ENCODE data around the gene PGK1.
A peak's percentile ranks its signal among the peaks of the same experiment; 100 is the strongest.
"Not testable (repeated sequence)": the region's sequence is repeated elsewhere in the genome, so short reads cannot be mapped to it uniquely, and the experiment has no call there.

The PGK1 gene

GRCh38 chrX:78081413-78081812 lies 22.6 kb upstream of the PGK1 start:
- H3K4me3 ChIP-seq (ENCODE audit: low read length in 2 of 2); H3K27ac ChIP-seq (ENCODE audit: low read depth in 2 of 2, low read length in 2 of 2); H3K9ac ChIP-seq (ENCODE audit: low read depth in 1 of 2, low read length in 2 of 2); H3K4me1 ChIP-seq (ENCODE audit: control insufficient read depth in 2 of 2, insufficient read depth in 2 of 2, low read length in 2 of 2); H3K36me3 ChIP-seq (ENCODE audit: control insufficient read depth in 2 of 2, insufficient read depth in 2 of 2, low read length in 2 of 2); H3K9me3 ChIP-seq (ENCODE audit: control insufficient read depth in 2 of 2, low read length in 2 of 2); H3K27me3 ChIP-seq (ENCODE audit: control insufficient read depth in 2 of 2, insufficient read depth in 2 of 2, low read length in 2 of 2): not testable (repeated sequence)

GRCh38 chrX:78092296-78092695 lies 11.8 kb upstream of the PGK1 start:
- Histone ChIP-seq H3K4me1 (ENCODE audit: control insufficient read depth in 2 of 2, insufficient read depth in 2 of 2, low read length in 2 of 2) (no peaks in the 10 kb centered on the region), H3K4me3 (ENCODE audit: low read length in 2 of 2) (no peak overlapping the region), H3K9ac (ENCODE audit: low read depth in 1 of 2, low read length in 2 of 2) (no peak overlapping the region)

GRCh38 chrX:78098108-78098507 lies 5.9 kb upstream of the PGK1 start:
- H3K9ac ChIP-seq (ENCODE audit: low read depth in 1 of 2, low read length in 2 of 2): no peak overlapping the region
- H3K36me3 ChIP-seq (ENCODE audit: control insufficient read depth in 2 of 2, insufficient read depth in 2 of 2, low read length in 2 of 2): no peaks in the 10 kb centered on the region
- H3K27me3 ChIP-seq (ENCODE audit: control insufficient read depth in 2 of 2, insufficient read depth in 2 of 2, low read length in 2 of 2): no peaks in the 10 kb centered on the region
- H3K9me3 ChIP-seq (ENCODE audit: control insufficient read depth in 2 of 2, low read length in 2 of 2): no peaks in the 10 kb centered on the region
- no peak overlapping the region for H3K4me3 ChIP-seq (ENCODE audit: low read length in 2 of 2)
- H3K27ac ChIP-seq (ENCODE audit: low read depth in 2 of 2, low read length in 2 of 2): no peak overlapping the region
- H3K4me1 ChIP-seq (ENCODE audit: control insufficient read depth in 2 of 2, insufficient read depth in 2 of 2, low read length in 2 of 2): no peaks in the 10 kb centered on the region

More at GRCh38 chrX:78092296-78092695, 11.8 kb upstream of the PGK1 start:
- Histone ChIP-seq H3K36me3 (ENCODE audit: control insufficient read depth in 2 of 2, insufficient read depth in 2 of 2, low read length in 2 of 2) (no peaks in the 10 kb centered on the region), H3K9me3 (ENCODE audit: control insufficient read depth in 2 of 2, low read length in 2 of 2) (no peaks in the 10 kb centered on the region), H3K27ac (ENCODE audit: low read depth in 2 of 2, low read length in 2 of 2) (no peak overlapping the region), H3K27me3 (ENCODE audit: control insufficient read depth in 2 of 2, insufficient read depth in 2 of 2, low read length in 2 of 2) (no peaks in the 10 kb centered on the region)

- no peaks in the 10 kb centered on the region for H3K9me3 ChIP-seq (ENCODE audit: control insufficient read depth in 2 of 2, low read length in 2 of 2)
- no peak overlapping the region for H3K4me3 ChIP-seq (ENCODE audit: low read length in 2 of 2)
- H3K9ac ChIP-seq (ENCODE audit: low read depth in 1 of 2, low read length in 2 of 2): no peak overlapping the region
- H3K36me3 ChIP-seq (ENCODE audit: control insufficient read depth in 2 of 2, insufficient read depth in 2 of 2, low read length in 2 of 2): no peaks in the 10 kb centered on the region
- no peak overlapping the region for H3K27ac ChIP-seq (ENCODE audit: low read depth in 2 of 2, low read length in 2 of 2)
- peaks cover 5 to 12% of the 10 kb centered on the region in 2 donors for H3K4me1 ChIP-seq (ENCODE audit: control insufficient read depth in 2 of 2, insufficient read depth in 2 of 2, low read length in 2 of 2)
- H3K27me3 ChIP-seq (ENCODE audit: control insufficient read depth in 2 of 2, insufficient read depth in 2 of 2, low read length in 2 of 2): no peaks in the 10 kb centered on the region
Measured at GRCh38 chrX:78102091-78102490, 2.0 kb upstream of the PGK1 start.

- H3K4me3 ChIP-seq (ENCODE audit: low read length in 2 of 2): peak overlapping the region; percentile 68 to 69
- peaks cover 0 to 3% of the 10 kb centered on the region in 2 donors for H3K36me3 ChIP-seq (ENCODE audit: control insufficient read depth in 2 of 2, insufficient read depth in 2 of 2, low read length in 2 of 2)
- no peaks in the 10 kb centered on the region for H3K27me3 ChIP-seq (ENCODE audit: control insufficient read depth in 2 of 2, insufficient read depth in 2 of 2, low read length in 2 of 2)
- H3K9me3 ChIP-seq (ENCODE audit: control insufficient read depth in 2 of 2, low read length in 2 of 2): no peaks in the 10 kb centered on the region
- H3K27ac ChIP-seq (ENCODE audit: low read depth in 2 of 2, low read length in 2 of 2): peak overlapping the region; percentile 82 to 83
- H3K9ac ChIP-seq (ENCODE audit: low read depth in 1 of 2, low read length in 2 of 2): peak overlapping the region in 1 of 2 donors; percentile 76
- H3K4me1 ChIP-seq (ENCODE audit: control insufficient read depth in 2 of 2, insufficient read depth in 2 of 2, low read length in 2 of 2): peaks cover 9 to 15% of the 10 kb centered on the region in 2 donors
Measured at GRCh38 chrX:78103001-78103622, 936 bp upstream of the PGK1 start.

GRCh38 chrX:78104447-78105176 lies 564 bp downstream of the PGK1 start:
- no peaks in the 10 kb centered on the region for H3K9me3 ChIP-seq (ENCODE audit: control insufficient read depth in 2 of 2, low read length in 2 of 2)

GRCh38 chrX:78105944-78106650 lies 2.0 kb downstream of the PGK1 start:
- Histone ChIP-seq H3K9me3 (ENCODE audit: control insufficient read depth in 2 of 2, low read length in 2 of 2) (no peaks in the 10 kb centered on the region), H3K4me1 (ENCODE audit: control insufficient read depth in 2 of 2, insufficient read depth in 2 of 2, low read length in 2 of 2) (peaks cover 9 to 15% of the 10 kb centered on the region in 2 donors), H3K36me3 (ENCODE audit: control insufficient read depth in 2 of 2, insufficient read depth in 2 of 2, low read length in 2 of 2) (peaks cover 2 to 3% of the 10 kb centered on the region in 2 donors), H3K4me3 (ENCODE audit: low read length in 2 of 2) (peak overlapping the region in 1 of 2 donors; percentile 93), H3K27ac (ENCODE audit: low read depth in 2 of 2, low read length in 2 of 2) (peak overlapping the region in 1 of 2 donors; percentile 95), H3K27me3 (ENCODE audit: control insufficient read depth in 2 of 2, insufficient read depth in 2 of 2, low read length in 2 of 2) (no peaks in the 10 kb centered on the region), H3K9ac (ENCODE audit: low read depth in 1 of 2, low read length in 2 of 2) (no peak overlapping the region)

More at GRCh38 chrX:78104447-78105176, 564 bp downstream of the PGK1 start:
- H3K4me1 ChIP-seq (ENCODE audit: control insufficient read depth in 2 of 2, insufficient read depth in 2 of 2, low read length in 2 of 2): peaks cover 9 to 15% of the 10 kb centered on the region in 2 donors
- peaks cover 0 to 3% of the 10 kb centered on the region in 2 donors for H3K36me3 ChIP-seq (ENCODE audit: control insufficient read depth in 2 of 2, insufficient read depth in 2 of 2, low read length in 2 of 2)
- no peaks in the 10 kb centered on the region for H3K27me3 ChIP-seq (ENCODE audit: control insufficient read depth in 2 of 2, insufficient read depth in 2 of 2, low read length in 2 of 2)
- H3K4me3 ChIP-seq (ENCODE audit: low read length in 2 of 2): peak overlapping the region; percentile 90 to 93
- H3K27ac ChIP-seq (ENCODE audit: low read depth in 2 of 2, low read length in 2 of 2): peak overlapping the region; percentile 94 to 95
- H3K9ac ChIP-seq (ENCODE audit: low read depth in 1 of 2, low read length in 2 of 2): peak overlapping the region; percentile 90 to 97

- peaks cover 9 to 19% of the 10 kb centered on the region in 2 donors for H3K4me1 ChIP-seq (ENCODE audit: control insufficient read depth in 2 of 2, insufficient read depth in 2 of 2, low read length in 2 of 2)
- H3K9ac ChIP-seq (ENCODE audit: low read depth in 1 of 2, low read length in 2 of 2): no peak overlapping the region
- H3K27me3 ChIP-seq (ENCODE audit: control insufficient read depth in 2 of 2, insufficient read depth in 2 of 2, low read length in 2 of 2): no peaks in the 10 kb centered on the region
- H3K4me3 ChIP-seq (ENCODE audit: low read length in 2 of 2): peak overlapping the region in 1 of 2 donors; percentile 93
- H3K9me3 ChIP-seq (ENCODE audit: control insufficient read depth in 2 of 2, low read length in 2 of 2): no peaks in the 10 kb centered on the region
- H3K27ac ChIP-seq (ENCODE audit: low read depth in 2 of 2, low read length in 2 of 2): peak overlapping the region in 1 of 2 donors; percentile 16
- peaks cover 2 to 3% of the 10 kb centered on the region in 2 donors for H3K36me3 ChIP-seq (ENCODE audit: control insufficient read depth in 2 of 2, insufficient read depth in 2 of 2, low read length in 2 of 2)
Measured at GRCh38 chrX:78106651-78106986, 2.6 kb downstream of the PGK1 start.

- no peak overlapping the region for H3K4me3 ChIP-seq (ENCODE audit: low read length in 2 of 2)
- H3K9me3 ChIP-seq (ENCODE audit: control insufficient read depth in 2 of 2, low read length in 2 of 2): no peaks in the 10 kb centered on the region
- H3K27me3 ChIP-seq (ENCODE audit: control insufficient read depth in 2 of 2, insufficient read depth in 2 of 2, low read length in 2 of 2): no peaks in the 10 kb centered on the region
- no peak overlapping the region for H3K9ac ChIP-seq (ENCODE audit: low read depth in 1 of 2, low read length in 2 of 2)
- H3K4me1 ChIP-seq (ENCODE audit: control insufficient read depth in 2 of 2, insufficient read depth in 2 of 2, low read length in 2 of 2): peaks cover 9 to 19% of the 10 kb centered on the region in 2 donors
- H3K27ac ChIP-seq (ENCODE audit: low read depth in 2 of 2, low read length in 2 of 2): no peak overlapping the region
- H3K36me3 ChIP-seq (ENCODE audit: control insufficient read depth in 2 of 2, insufficient read depth in 2 of 2, low read length in 2 of 2): peaks cover 10 to 20% of the 10 kb centered on the region in 2 donors
Measured at GRCh38 chrX:78109458-78109857, 5.4 kb downstream of the PGK1 start.
